KBM-7 (cell line): ENCODE measurements around the gene CASZ1.

ENCODE experiments used
- DNase-seq: peaks from one replicate; pipeline ENCODE4 v3.0.0-alpha.2; 2015
- in situ Hi-C: fragments of 300-500 bp; cut with MboI; formaldehyde crosslinking; loops from 2 replicates; pipeline ENCODE4 v1.14.3; 2020; ENCODE audit warnings: low sequenced_read_pairs, low pct_unique_long_range_greater_than_20kb, mixed read lengths

CASZ1 gene

GRCh38 chr1:10800778-10801177 lies 4.3 kb upstream of the CASZ1 start:
- in situ Hi-C loops, result no loop called here
- DNase-seq, result no peak

GRCh38 chr1:10799726-10800125 lies 3.3 kb upstream of the CASZ1 start:
- no peak for DNase-seq
- in situ Hi-C loops, result no loop called here

- DNase-seq, result no peak
- in situ Hi-C loops, result no loop called here
Observed at GRCh38 chr1:10795276-10796021, 997 bp downstream of the CASZ1 start.

- no peak for DNase-seq
- in situ Hi-C loops, result no loop called here
Observed at GRCh38 chr1:10794724-10795275, 1.6 kb downstream of the CASZ1 start.

- DNase-seq, result peak; percentile 42
- in situ Hi-C loops, result no loop called here
Observed at GRCh38 chr1:10793129-10793651, 3.3 kb downstream of the CASZ1 start.

- DNase-seq, result peak; percentile 13
- in situ Hi-C loops, result no loop called here
Observed at GRCh38 chr1:10791105-10791951, 5.1 kb downstream of the CASZ1 start.

- in situ Hi-C loops, result no loop called here
- no peak for DNase-seq
Observed at GRCh38 chr1:10789803-10790702, 6.4 kb downstream of the CASZ1 start.

- in situ Hi-C loops, result no loop called here
- DNase-seq, result no peak
Observed at GRCh38 chr1:10789047-10789791, 7.2 kb downstream of the CASZ1 start.

GRCh38 chr1:10788592-10789006 lies 7.8 kb downstream of the CASZ1 start:
- in situ Hi-C loops, result no loop called here
- no peak for DNase-seq

- in situ Hi-C loops, result no loop called here
- no peak for DNase-seq
Observed at GRCh38 chr1:10787286-10787685, 9.2 kb downstream of the CASZ1 start.

- DNase-seq, result no peak
- in situ Hi-C loops, result no loop called here
Observed at GRCh38 chr1:10785728-10786638, 10.5 kb downstream of the CASZ1 start.

- in situ Hi-C loops, result no loop called here
- DNase-seq, result no peak
Observed at GRCh38 chr1:10784998-10785727, 11.3 kb downstream of the CASZ1 start.

- in situ Hi-C loops, result no loop called here
- DNase-seq, result no peak
Observed at GRCh38 chr1:10782491-10783244, 13.8 kb downstream of the CASZ1 start.

- in situ Hi-C loops, result no loop called here
- DNase-seq, result no peak
Observed at GRCh38 chr1:10781137-10781536, 15.3 kb downstream of the CASZ1 start.

GRCh38 chr1:10779841-10780240 lies 16.6 kb downstream of the CASZ1 start:
- DNase-seq, result no peak
- in situ Hi-C loops, result no loop called here

- in situ Hi-C loops, result no loop called here
- DNase-seq, result no peak
Observed at GRCh38 chr1:10779201-10779600, 17.2 kb downstream of the CASZ1 start.
